Measurements from ENCODE around the gene C20orf204.

The C20orf204 gene

DNA sequence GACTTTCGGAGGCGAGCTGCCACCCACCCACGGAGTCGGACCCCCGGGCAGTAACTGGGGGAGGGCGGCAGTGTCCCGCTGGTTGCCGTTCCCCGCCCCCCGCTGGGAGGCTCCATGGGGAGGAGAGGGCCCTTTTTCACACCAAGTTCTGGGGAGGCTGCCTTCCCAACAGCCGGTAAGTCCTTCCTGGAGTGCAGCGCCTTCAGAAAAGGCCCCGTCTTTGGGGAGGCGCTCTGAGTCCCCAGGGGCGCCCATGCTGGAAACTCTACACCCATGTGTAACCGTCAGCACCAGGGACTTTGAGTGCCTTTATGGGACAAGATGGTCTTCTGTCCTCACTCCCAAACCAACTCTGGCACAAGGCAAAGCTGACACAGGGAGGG is 13.9 kb downstream of the C20orf204 start:
- POLR2A ChIA-PET (ENCODE audit: low non-redundant PET), result no interaction called here
- no peak for DNase-seq (ENCODE audit: low spot score)
- no peak overlapping the region for H3K27ac ChIP-seq
- CTCF ChIA-PET, result interaction anchor here (0.9 to 5.6 kb wide), 4 partner anchors 7 to 13 kb away, joined by 3 to 96 read pairs (median 6); partner anchors contain the start of gene TCEA2
- TF ChIP-seq, protein P1, sequence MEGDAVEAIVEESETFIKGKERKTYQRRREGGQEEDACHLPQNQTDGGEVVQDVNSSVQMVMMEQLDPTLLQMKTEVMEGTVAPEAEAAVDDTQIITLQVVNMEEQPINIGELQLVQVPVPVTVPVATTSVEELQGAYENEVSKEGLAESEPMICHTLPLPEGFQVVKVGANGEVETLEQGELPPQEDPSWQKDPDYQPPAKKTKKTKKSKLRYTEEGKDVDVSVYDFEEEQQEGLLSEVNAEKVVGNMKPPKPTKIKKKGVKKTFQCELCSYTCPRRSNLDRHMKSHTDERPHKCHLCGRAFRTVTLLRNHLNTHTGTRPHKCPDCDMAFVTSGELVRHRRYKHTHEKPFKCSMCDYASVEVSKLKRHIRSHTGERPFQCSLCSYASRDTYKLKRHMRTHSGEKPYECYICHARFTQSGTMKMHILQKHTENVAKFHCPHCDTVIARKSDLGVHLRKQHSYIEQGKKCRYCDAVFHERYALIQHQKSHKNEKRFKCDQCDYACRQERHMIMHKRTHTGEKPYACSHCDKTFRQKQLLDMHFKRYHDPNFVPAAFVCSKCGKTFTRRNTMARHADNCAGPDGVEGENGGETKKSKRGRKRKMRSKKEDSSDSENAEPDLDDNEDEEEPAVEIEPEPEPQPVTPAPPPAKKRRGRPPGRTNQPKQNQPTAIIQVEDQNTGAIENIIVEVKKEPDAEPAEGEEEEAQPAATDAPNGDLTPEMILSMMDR (conservative IDR thresholded peaks at IDR 0.05; ENCODE audit: low read depth), result no peak

DNA sequence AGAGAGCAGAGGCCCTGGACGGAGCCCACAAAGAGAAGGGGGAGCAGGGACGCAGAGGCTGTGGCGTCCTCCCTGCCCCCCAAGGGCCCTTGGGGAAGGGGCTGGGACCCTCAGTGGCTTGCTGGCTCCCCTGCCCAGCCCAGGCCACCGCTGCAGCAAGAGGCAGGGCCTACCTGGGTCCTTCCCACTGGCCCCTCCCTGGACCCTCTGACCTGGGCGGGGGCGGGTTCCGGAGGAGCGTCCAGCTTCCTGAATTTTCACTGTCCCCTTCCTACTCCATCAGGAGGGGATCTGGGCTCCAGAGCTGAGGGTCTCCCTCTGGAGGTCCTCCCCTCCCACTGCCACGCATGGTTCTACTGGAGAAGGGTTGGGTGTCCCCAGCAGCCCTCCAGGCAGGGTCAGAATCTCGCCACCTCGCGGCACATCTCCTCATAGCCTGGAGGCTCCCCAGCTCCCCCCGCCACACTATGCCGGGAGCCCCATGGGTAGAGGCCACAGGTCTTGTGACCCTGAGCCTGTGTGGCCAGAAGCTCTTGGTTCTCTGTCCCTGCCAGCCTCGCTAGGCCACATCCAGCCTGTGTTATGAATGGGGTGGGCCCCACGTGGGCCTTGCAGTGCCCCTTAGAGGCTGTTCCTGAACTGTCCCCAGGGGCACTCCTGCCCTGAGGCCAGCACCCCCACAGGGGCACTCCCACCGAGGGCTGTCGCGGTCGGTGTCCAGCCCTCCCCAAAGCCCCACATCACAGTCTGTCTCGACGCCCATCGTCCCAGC is 14.5 kb downstream of the C20orf204 start:
- ChIA-PET CTCF (interaction anchor here (0.5 to 5.6 kb wide), 3 partner anchors 11 to 852 kb away, joined by 3 to 96 read pairs (median 4); partner anchors contain the start of gene TCEA2), POLR2A (ENCODE audit: low non-redundant PET) (no interaction called here)
- TF ChIP-seq, protein P1 (conservative IDR thresholded peaks at IDR 0.05; ENCODE audit: low read depth), result no peak
- DNase-seq (ENCODE audit: low spot score), result no peak
- H3K27ac ChIP-seq, result no peak overlapping the region

DNA sequence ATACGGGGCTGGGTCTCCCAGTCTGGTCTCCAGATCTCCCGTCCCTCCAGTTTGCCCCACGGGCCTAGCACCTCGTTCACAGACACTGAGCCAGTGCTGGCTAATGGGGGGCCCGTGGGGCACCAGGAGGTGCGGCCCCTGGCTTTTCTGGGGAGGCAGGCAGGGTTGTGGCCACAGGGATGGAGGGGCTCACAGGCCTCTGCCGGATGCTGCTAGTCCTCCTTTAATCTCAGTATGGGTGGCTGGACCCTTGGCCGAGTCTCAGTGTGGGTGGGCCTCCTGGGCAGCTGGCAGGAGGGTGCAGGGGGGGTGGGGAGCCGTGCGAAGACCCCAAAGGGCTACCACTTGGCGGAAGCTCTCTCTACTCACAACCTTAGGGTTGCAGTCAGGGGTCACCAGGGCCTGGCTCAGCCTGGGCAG is 15.1 kb downstream of the C20orf204 start:
- H3K27ac ChIP-seq, result no peak overlapping the region
- TF ChIP-seq, protein P1 (conservative IDR thresholded peaks at IDR 0.05; ENCODE audit: low read depth), result no peak
- ChIA-PET POLR2A (ENCODE audit: low non-redundant PET) (no interaction called here), CTCF (interaction anchor here (0.5 to 5.6 kb wide), 2 partner anchors 12 to 852 kb away, joined by 3 to 96 read pairs; no protein-coding TSS in a partner anchor)
- no peak for DNase-seq (ENCODE audit: low spot score)

DNA sequence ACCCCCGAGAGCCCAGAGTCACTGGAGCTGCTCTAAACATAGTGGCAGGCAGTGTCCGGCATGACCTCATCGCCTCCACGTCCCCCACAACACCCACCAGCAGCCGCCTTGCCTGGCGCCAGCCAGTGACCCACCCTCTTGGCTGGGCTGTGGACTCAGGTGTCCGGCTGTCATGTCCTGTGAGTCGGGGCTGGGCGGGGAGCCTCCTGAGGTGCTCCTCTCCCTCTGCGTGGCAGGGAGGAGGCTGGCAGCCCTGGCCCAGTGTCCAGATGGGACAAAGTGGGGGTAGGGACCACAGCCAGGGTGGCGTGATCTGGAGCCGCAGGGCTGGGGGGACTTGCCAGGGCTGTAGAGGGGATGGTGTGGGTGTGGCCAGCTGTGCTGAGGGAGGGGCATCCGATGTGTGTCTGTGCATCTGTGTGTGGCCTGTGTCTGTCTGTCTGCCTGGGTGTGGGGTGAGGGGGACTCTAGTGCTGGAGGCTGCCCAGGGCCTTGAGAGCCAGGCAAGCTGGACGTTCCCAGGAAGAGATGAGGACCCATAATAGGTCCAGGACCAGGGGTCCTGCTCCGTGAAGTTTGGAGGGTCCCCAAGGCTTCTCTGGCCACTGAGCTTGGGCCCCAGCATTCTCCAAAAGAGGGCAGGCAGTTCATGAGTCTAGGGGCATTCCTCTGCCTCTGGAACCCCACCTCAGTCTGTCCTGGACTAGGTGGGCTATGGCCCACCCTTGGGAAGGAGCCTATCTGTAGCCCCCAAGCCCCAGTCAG is 15.8 kb downstream of the C20orf204 start:
- H3K27ac ChIP-seq, result peak overlapping the region; percentile 4; the same call in 1 of the 2 replicates
- CTCF ChIA-PET, result interaction anchor here (0.6 to 5.6 kb wide), 3 partner anchors 13 to 60 kb away, joined by 3 to 96 read pairs (median 4); no protein-coding TSS in a partner anchor
- POLR2A ChIA-PET (ENCODE audit: low non-redundant PET), result interaction anchor here (1.9 kb wide), 1 partner anchor 11 kb away, joined by 8 read pairs; the partner anchor contains the start of gene TCEA2
- DNase-seq (ENCODE audit: low spot score), result no peak
- TF ChIP-seq, protein P1 (conservative IDR thresholded peaks at IDR 0.05; ENCODE audit: low read depth), result no peak

DNA sequence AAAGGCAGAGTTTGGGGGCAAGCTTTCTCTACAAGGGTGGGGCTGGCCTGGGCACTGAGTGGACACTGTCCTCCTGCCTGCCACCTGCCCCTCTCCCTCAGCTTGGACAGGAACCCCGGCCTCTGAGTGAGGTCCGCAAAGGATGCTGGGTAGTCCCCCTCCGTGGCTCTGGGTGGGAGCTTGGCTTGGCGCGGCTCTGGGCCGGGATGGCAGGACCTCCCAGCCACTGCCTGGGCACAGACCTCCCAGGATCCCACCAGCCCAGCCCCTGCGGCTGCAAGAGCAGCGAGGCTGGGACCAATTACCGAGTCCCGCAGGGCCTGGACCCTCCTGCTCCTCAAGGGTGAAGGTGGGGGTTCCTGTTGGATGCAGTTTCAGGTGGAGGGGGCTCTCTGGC is 16.3 kb downstream of the C20orf204 start:
- H3K27ac ChIP-seq, result peak overlapping the region; percentile 4; the same call in 1 of the 2 replicates
- no peak for DNase-seq (ENCODE audit: low spot score)
- POLR2A ChIA-PET (ENCODE audit: low non-redundant PET), result interaction anchor here (1.9 kb wide), 1 partner anchor 11 kb away, joined by 8 read pairs; the partner anchor contains the start of gene TCEA2
- CTCF ChIA-PET, result interaction anchor here (0.6 to 5.6 kb wide), 4 partner anchors 13 to 394 kb away, joined by 3 to 96 read pairs (median 4); no protein-coding TSS in a partner anchor
- TF ChIP-seq, protein P1 (conservative IDR thresholded peaks at IDR 0.05; ENCODE audit: low read depth), result no peak

Measured in RWPE1 (cell line).